ENCODE measurements around the gene SGPL1.

SGPL1 gene

GRCh38 chr10:70921285-70921684 lies 105.5 kb downstream of the SGPL1 start:
- DNase-seq (ENCODE audit: low read depth, low spot score) = no peak

DNA sequence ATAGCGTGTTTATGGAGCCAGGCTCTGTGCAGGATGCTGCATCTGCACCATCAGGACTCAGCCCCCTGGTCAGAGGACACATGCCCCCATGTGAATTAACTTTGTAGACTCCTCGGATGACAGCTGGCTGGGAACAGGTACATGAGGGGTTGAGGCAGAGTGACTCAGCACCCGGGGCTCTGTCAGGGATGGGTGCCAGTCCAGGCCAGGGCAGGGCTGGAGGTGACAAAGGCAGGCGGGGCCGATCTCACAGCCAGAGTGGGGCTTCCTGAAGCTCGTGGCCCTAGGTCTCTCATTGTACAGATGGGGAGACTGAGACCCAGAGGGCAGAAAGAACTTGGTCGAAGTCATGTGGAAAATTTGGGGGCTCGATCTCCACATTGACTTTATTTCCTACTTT lies 107.9 kb downstream of the SGPL1 start:
- no peak for DNase-seq (ENCODE audit: low read depth, low spot score)

- no peak for DNase-seq (ENCODE audit: low read depth, low spot score)
These were observed 109.9 kb downstream of the SGPL1 start for GRCh38 chr10:70925377-70926225.

- DNase-seq (ENCODE audit: low read depth, low spot score) = no peak
These were observed 110.7 kb downstream of the SGPL1 start for GRCh38 chr10:70926226-70927000.

DNA sequence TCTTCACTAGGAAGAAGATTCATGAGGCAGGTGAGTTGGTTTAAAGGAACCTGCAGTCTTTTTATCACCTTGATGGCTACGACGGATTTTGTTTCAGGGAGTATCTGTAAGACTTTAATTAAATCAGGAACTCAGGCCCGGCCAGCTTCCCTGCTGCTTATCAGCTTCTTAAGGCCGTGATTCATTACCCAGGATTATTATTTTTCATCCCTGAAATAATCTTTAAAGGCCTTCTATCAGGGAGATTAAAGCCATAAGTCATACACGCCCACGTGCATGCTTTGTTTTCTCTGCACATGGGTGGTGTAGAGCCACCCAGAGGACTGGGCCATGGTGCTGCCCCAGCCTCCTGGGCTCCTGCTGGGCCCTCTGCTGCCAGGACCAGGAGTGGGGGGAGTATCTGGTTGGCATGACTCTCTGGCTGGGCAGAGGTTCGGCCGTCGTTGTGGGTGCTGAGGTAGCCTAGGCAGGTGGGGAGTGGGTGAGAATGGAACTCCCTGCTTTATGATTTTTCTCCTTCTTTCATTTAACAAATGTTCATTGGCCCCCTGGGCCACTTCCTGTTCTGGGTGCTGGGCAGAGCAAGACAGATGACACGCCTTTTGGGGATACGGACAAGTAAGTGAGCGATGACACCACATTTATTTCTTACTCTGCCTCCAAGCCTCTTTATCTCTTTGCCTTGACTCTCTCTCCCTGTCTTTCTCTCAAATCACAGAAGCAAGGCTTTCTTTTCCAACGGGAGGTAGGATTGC lies 111.6 kb downstream of the SGPL1 start:
- DNase-seq (ENCODE audit: low read depth, low spot score) = no peak

- no peak for DNase-seq (ENCODE audit: low read depth, low spot score)
These were observed 112.4 kb downstream of the SGPL1 start for GRCh38 chr10:70928140-70928539.

DNA sequence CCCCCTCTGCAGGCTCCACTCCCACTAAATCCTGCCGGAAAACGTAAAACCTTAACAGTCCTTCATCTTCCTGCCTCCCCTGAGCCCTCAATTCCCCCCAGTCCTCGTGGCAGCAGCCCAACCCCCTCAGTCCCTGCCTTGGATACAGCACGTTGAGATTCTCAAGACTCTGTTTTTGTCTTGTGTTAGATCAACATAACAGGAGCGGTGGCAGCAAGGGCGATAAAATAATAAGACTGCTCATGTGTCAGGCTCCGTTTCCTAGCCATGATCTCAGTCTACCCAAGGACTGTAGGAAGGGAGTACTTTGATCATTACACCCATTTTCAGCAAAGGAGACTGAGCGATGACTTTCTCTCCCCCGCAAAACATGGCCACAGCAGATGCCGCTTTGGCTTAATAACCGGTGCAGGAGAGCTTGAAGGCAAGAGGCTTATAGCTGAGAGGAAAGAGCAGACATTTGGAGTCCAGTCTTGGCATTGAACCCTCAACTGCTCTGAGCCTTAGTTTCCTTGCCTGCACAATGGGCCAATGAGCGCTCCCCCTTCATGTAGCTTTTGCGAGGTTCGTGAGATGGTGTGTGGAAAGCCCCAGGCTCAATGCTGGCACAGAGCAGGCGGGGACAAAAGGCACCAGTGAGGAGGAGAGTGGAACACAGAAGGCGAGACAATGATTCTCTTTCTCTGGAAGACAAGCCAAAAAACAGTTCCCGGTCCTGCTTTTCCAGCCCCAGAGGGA lies 114.7 kb downstream of the SGPL1 start:
- no peak for DNase-seq (ENCODE audit: low read depth, low spot score)

Data from brain pericyte (primary cell).